ENCODE results near the gene PCDHGB3. TPM values are rescaled to one million over a fixed set of nuclear protein-coding genes. Genes with fewer than 3 reads are reported as not detected.
"Not testable (repeated sequence)": the region's sequence is repeated elsewhere in the genome, so short reads cannot be mapped to it uniquely, and the experiment has no call there.

PCDHGB3 gene
- total RNA-seq, result 0.47 and 0.66 TPM in 2 replicates

- H3K36me3 Mint-ChIP-seq (ENCODE audit: low read depth), result peaks cover 6% of the 10 kb centered on the region
- H3K4me3 Mint-ChIP-seq, result peak within 1 kb of the TSS; percentile 74
- H3K9me3 Mint-ChIP-seq, result peaks cover 35% of the 10 kb centered on the region
- no peaks in the 10 kb centered on the region for H3K4me1 Mint-ChIP-seq (ENCODE audit: low read depth)
- H3K27me3 Mint-ChIP-seq (ENCODE audit: insufficient read depth), result peaks cover 24% of the 10 kb centered on the region
- DNase-seq (ENCODE audit: low spot score), result no peak
- peak within 1 kb of the TSS; percentile 55 for H3K27ac Mint-ChIP-seq
- intact Hi-C loops (cut with micrococcal nuclease), result loop anchor here (5.0 kb wide), 1 partner anchor 42 kb away; the partner anchor contains the start of gene PCDHGA10
Measured at GRCh38 chr5:141369994-141370848, at the start of gene PCDHGB3. TSS of gene PCDHGB3 (plus strand) at chr5:141370242. CDS start at chr5:141370395, 153 bp downstream.

- intact Hi-C loops (cut with micrococcal nuclease), result loop anchor here (5.0 to 10.0 kb wide), 2 partner anchors 315 to 1207 kb away; partner anchors contain the start of genes HDAC3, PURA and RELL2
- Mint-ChIP-seq H3K4me3 (peak overlapping the region; percentile 51), H3K27ac (no peak overlapping the region)
Measured at GRCh38 chr5:141322261-141322660, 47.8 kb upstream of the PCDHGB3 start.

GRCh38 chr5:141326088-141326854 is 43.8 kb upstream of the PCDHGB3 start:
- intact Hi-C loops (cut with micrococcal nuclease), result loop anchor here (1.0 to 10.0 kb wide), 5 partner anchors 87 to 1211 kb away; partner anchors contain the start of genes PCDHGA10 and PURA
- DNase-seq (ENCODE audit: low spot score), result peak; percentile 59
- Mint-ChIP-seq H3K27me3 (ENCODE audit: insufficient read depth) (peaks cover 12% of the 10 kb centered on the region), H3K27ac (peak overlapping the region; percentile 83), H3K4me1 (ENCODE audit: low read depth) (peaks cover 16% of the 10 kb centered on the region), H3K9me3 (peaks cover 18% of the 10 kb centered on the region), H3K4me3 (peak overlapping the region; percentile 98), H3K36me3 (ENCODE audit: low read depth) (peaks cover 10% of the 10 kb centered on the region)

More at GRCh38 chr5:141322261-141322660, 47.8 kb upstream of the PCDHGB3 start:
- Mint-ChIP-seq H3K27me3 (ENCODE audit: insufficient read depth) (no peaks in the 10 kb centered on the region), H3K4me1 (ENCODE audit: low read depth) (peaks cover 42% of the 10 kb centered on the region), H3K9me3 (peaks cover 47% of the 10 kb centered on the region), H3K36me3 (ENCODE audit: low read depth) (peaks cover 41% of the 10 kb centered on the region)
- no peak for DNase-seq (ENCODE audit: low spot score)

- peaks cover 4% of the 10 kb centered on the region for H3K36me3 Mint-ChIP-seq (ENCODE audit: low read depth)
- H3K27me3 Mint-ChIP-seq (ENCODE audit: insufficient read depth), result peaks cover 12% of the 10 kb centered on the region
- intact Hi-C loops (cut with micrococcal nuclease), result loop anchor here (10.0 kb wide), 1 partner anchor 1213 kb away; the partner anchor contains the start of gene PURA
- peaks cover 14% of the 10 kb centered on the region for H3K9me3 Mint-ChIP-seq
- peaks cover 11% of the 10 kb centered on the region for H3K4me1 Mint-ChIP-seq (ENCODE audit: low read depth)
- H3K4me3 Mint-ChIP-seq, result no peak overlapping the region
- no peak overlapping the region for H3K27ac Mint-ChIP-seq
- no peak for DNase-seq (ENCODE audit: low spot score)
Measured at GRCh38 chr5:141328231-141328630, 41.8 kb upstream of the PCDHGB3 start.

GRCh38 chr5:141330299-141331080 is 39.6 kb upstream of the PCDHGB3 start, which contains the start of gene PCDHGA1:
TSS of gene PCDHGA1 (plus strand) at chr5:141330514.
- intact Hi-C loops (cut with micrococcal nuclease), result no loop called here
- H3K9me3 Mint-ChIP-seq, result peaks cover 25% of the 10 kb centered on the region
- H3K4me3 Mint-ChIP-seq, result peak within 1 kb of the TSS; percentile 22
- peaks cover 6% of the 10 kb centered on the region for H3K36me3 Mint-ChIP-seq (ENCODE audit: low read depth)
- no peak for DNase-seq (ENCODE audit: low spot score)
- peaks cover 11% of the 10 kb centered on the region for H3K4me1 Mint-ChIP-seq (ENCODE audit: low read depth)
- peaks cover 23% of the 10 kb centered on the region for H3K27me3 Mint-ChIP-seq (ENCODE audit: insufficient read depth)
- no peak within 1 kb of the TSS for H3K27ac Mint-ChIP-seq

GRCh38 chr5:141332571-141332970 is 37.5 kb upstream of the PCDHGB3 start:
- H3K36me3 Mint-ChIP-seq (ENCODE audit: low read depth); DNase-seq (ENCODE audit: low spot score); H3K4me3 Mint-ChIP-seq; H3K27ac Mint-ChIP-seq; H3K4me1 Mint-ChIP-seq (ENCODE audit: low read depth); intact Hi-C loops (cut with micrococcal nuclease): not testable (repeated sequence)
- Mint-ChIP-seq H3K9me3 (peaks cover 35% of the 10 kb centered on the region), H3K27me3 (ENCODE audit: insufficient read depth) (peaks cover 33% of the 10 kb centered on the region)

- peak within 1 kb of the TSS; percentile 15 for H3K27ac Mint-ChIP-seq
- intact Hi-C loops (cut with micrococcal nuclease), result loop anchor here (5.0 kb wide), 2 partner anchors 44 to 84 kb away; partner anchors contain the start of genes PCDHGA11 and PCDHGA7
- H3K27me3 Mint-ChIP-seq (ENCODE audit: insufficient read depth), result peaks cover 39% of the 10 kb centered on the region
- no peaks in the 10 kb centered on the region for H3K4me1 Mint-ChIP-seq (ENCODE audit: low read depth)
- DNase-seq (ENCODE audit: low spot score), result no peak
- peak within 1 kb of the TSS; percentile 64 for H3K4me3 Mint-ChIP-seq
- peaks cover 4% of the 10 kb centered on the region for H3K36me3 Mint-ChIP-seq (ENCODE audit: low read depth)
- H3K9me3 Mint-ChIP-seq, result peaks cover 38% of the 10 kb centered on the region
Measured at GRCh38 chr5:141338538-141339306, 31.3 kb upstream of the PCDHGB3 start, which contains the start of gene PCDHGA2. TSS of gene PCDHGA2 (plus strand) at chr5:141338760.

GRCh38 chr5:141340781-141341354 is 29.2 kb upstream of the PCDHGB3 start:
- H3K27ac Mint-ChIP-seq; H3K4me3 Mint-ChIP-seq; H3K36me3 Mint-ChIP-seq (ENCODE audit: low read depth); DNase-seq (ENCODE audit: low spot score); intact Hi-C loops (cut with micrococcal nuclease); H3K4me1 Mint-ChIP-seq (ENCODE audit: low read depth): not testable (repeated sequence)
- H3K27me3 Mint-ChIP-seq (ENCODE audit: insufficient read depth), result peaks cover 31% of the 10 kb centered on the region
- H3K9me3 Mint-ChIP-seq, result peaks cover 41% of the 10 kb centered on the region

GRCh38 chr5:141342773-141343172 is 27.3 kb upstream of the PCDHGB3 start:
- Mint-ChIP-seq H3K36me3 (ENCODE audit: low read depth) (peaks cover 2% of the 10 kb centered on the region), H3K27ac (no peak overlapping the region), H3K9me3 (peaks cover 44% of the 10 kb centered on the region), H3K27me3 (ENCODE audit: insufficient read depth) (peaks cover 21% of the 10 kb centered on the region), H3K4me3 (no peak overlapping the region), H3K4me1 (ENCODE audit: low read depth) (no peaks in the 10 kb centered on the region)
- intact Hi-C loops (cut with micrococcal nuclease), result no loop called here
- DNase-seq (ENCODE audit: low spot score), result no peak

- DNase-seq (ENCODE audit: low spot score), result no peak
- H3K27ac Mint-ChIP-seq, result no peak within 1 kb of the TSS
- peaks cover 15% of the 10 kb centered on the region for H3K27me3 Mint-ChIP-seq (ENCODE audit: insufficient read depth)
- no peaks in the 10 kb centered on the region for H3K4me1 Mint-ChIP-seq (ENCODE audit: low read depth)
- intact Hi-C loops (cut with micrococcal nuclease), result no loop called here
- peak within 1 kb of the TSS; percentile 75 for H3K4me3 Mint-ChIP-seq
- peaks cover 42% of the 10 kb centered on the region for H3K9me3 Mint-ChIP-seq
- H3K36me3 Mint-ChIP-seq (ENCODE audit: low read depth), result peaks cover 2% of the 10 kb centered on the region
Measured at GRCh38 chr5:141343242-141343952, 26.6 kb upstream of the PCDHGB3 start, which contains the start of gene PCDHGA3. TSS of gene PCDHGA3 (plus strand) at chr5:141343829. CDS start at chr5:141344034, 205 bp downstream.
